Spinal cord (tissue), 10 donors: ENCODE measurements around the gene SYNGR3. TPM values are rescaled to one million over a fixed set of nuclear protein-coding genes. Genes with fewer than 3 reads are reported as not detected.
"Not testable (repeated sequence)": the region's sequence is repeated elsewhere in the genome, so short reads cannot be mapped to it uniquely, and the experiment has no call there.

Source experiments
- DNase-seq, 6 donors: peaks; one replicate each; pipeline versions ENCODE4 v3.0.0 to v3.0.0-alpha.2; 2013 to 2015; ENCODE audit warnings: low spot score in 6 of 6, low read depth in 4 of 6
- H3K27ac ChIP-seq: one replicate; pipeline ENCODE4 v1.5.1; 2013; ENCODE audit warnings: low read depth, low read length, control low read depth
- H3K27me3 ChIP-seq: one replicate; pipeline ENCODE4 v1.6.1; 2013; ENCODE audit warnings: low read length; ENCODE audit not compliant: control insufficient read depth, insufficient read depth
- H3K36me3 ChIP-seq: one replicate; pipeline ENCODE4 v1.6.1; 2013; ENCODE audit warnings: low read length; ENCODE audit not compliant: control insufficient read depth, insufficient read depth
- H3K4me1 ChIP-seq: one replicate; pipeline ENCODE4 v1.6.1; 2013; ENCODE audit warnings: low read length; ENCODE audit not compliant: control insufficient read depth, insufficient read depth
- H3K4me3 ChIP-seq: one replicate; pipeline ENCODE4 v1.5.1; 2013; ENCODE audit warnings: low read depth, low read length, control low read depth
- H3K9me3 ChIP-seq: one replicate; pipeline ENCODE4 v1.6.1; 2013; ENCODE audit warnings: low read length; ENCODE audit not compliant: control insufficient read depth, insufficient read depth
- WGBS: methylation state at CpG from one replicate; pipeline ENCODE4 v1.1.5; 2013; ENCODE audit warnings: missing lambda C conversion rate; ENCODE audit not compliant: insufficient coverage; 5-methylcytosine and 5-hydroxymethylcytosine counted together
- polyA plus RNA-seq, 2 donors: library from polyadenylated mRNA; unstranded; fragments of 120-200 nt; gene quantifications; one replicate each; pipeline ENCODE4 v1.2.1, GENCODE V29; 2013; ENCODE audit not compliant: insufficient read length in 2 of 2
- total RNA-seq, 2 donors: library from RNA; depleted of rRNA in 1 of 2; stranded (reverse); fragments of 120-200 nt in 1 of 2; fragments of >200 nt in 1 of 2; gene quantifications; one replicate each; pipeline versions ENCODE4 v1.2.3 to v1.2.4, GENCODE V29; 2013 to 2014
- donor health status: healthy.

SYNGR3 gene
- total and polyA plus RNA-seq, 4 donors: 20.1 to 111 (median 90.2) TPM

DNA sequence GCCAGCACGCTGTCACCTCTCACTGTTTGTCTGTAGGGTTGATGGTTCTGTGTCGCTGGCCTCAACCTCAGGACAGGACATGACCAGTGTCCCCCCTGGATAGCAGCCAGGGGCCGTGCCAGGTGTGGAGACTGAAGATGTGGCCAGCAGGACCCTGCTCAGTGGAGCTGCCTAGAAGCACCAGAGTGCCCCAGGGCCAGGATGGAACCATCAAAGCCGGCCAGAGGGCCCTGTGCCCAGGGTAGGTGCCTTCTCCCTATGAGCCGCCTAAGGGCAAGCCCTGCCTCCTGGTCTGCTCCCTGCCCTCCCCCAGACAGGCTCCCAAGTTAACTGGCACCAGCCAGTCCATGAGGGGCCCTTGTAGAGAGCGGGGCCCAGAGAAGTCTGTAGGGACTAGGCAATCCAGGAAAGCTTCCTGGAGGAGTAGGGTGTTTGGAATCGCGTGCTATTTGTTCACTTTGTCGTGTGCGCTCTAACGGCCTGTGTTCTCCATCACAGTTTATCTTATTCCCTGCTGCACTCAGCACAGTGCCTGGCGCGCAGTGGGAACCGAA lies 31.0 kb upstream of the SYNGR3 start:
- Histone ChIP-seq H3K4me3 (peak overlapping the region; percentile 21), H3K9me3 (no peaks in the 10 kb centered on the region), H3K36me3 (peaks cover 21% of the 10 kb centered on the region), H3K27me3 (no peaks in the 10 kb centered on the region), H3K4me1 (peaks cover 38% of the 10 kb centered on the region), H3K27ac (no peak overlapping the region)
- 36% methylated on average over 11 of the region's 14 CpGs for WGBS
- no peak for DNase-seq

DNA sequence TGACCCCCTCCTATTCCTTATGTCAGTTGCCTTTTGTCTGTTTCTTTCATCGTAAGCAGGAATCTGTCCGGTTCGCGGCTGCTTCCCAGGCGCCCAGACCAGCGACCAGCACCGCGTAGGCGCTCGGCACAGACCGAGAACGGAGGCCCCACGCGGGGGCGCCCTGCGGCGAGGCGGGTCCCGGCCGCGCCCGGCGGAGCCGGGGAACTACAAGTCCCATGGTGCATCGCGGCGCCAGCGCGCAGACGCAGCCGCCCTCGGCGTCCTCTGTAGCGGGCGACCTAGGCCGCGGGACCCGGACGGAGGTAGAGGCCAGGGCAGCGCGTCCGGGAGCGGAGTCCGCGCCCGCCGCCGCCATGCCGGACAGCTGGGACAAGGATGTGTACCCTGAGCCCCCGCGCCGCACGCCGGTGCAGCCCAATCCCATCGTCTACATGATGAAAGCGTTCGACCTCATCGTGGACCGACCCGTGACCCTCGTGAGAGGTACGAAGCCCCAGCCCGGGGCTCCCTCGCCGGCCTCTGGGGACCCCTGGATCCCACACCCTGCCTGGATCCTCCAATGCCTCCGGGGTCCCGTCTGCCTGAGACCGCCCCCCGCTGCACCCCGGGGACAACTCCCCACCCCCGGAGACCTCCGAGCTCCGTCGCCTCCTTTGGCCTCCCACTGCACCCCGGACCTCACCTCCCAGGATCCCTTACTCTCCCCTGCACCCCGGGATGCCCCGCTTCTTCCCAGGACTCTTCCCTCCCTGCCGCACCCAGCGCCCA lies 30.3 kb upstream of the SYNGR3 start, which contains the start of gene NDUFB10:
TSS of gene NDUFB10 (plus strand) at position 270 of the 771 bp plus-strand sequence. CDS start at position 357, 87 bp downstream.
- peaks cover 25% of the 10 kb centered on the region for H3K36me3 ChIP-seq
- under 1% methylated on average over 79 of the region's 79 CpGs for WGBS
- H3K4me3 ChIP-seq: peak within 1 kb of the TSS; percentile 85
- DNase-seq: peak in 4 of 6 donors; percentile 68 to 95 (median 84)
- no peaks in the 10 kb centered on the region for H3K9me3 ChIP-seq
- H3K27ac ChIP-seq: peak within 1 kb of the TSS; percentile 40
- H3K27me3 ChIP-seq: no peaks in the 10 kb centered on the region
- H3K4me1 ChIP-seq: peaks cover 42% of the 10 kb centered on the region

DNA sequence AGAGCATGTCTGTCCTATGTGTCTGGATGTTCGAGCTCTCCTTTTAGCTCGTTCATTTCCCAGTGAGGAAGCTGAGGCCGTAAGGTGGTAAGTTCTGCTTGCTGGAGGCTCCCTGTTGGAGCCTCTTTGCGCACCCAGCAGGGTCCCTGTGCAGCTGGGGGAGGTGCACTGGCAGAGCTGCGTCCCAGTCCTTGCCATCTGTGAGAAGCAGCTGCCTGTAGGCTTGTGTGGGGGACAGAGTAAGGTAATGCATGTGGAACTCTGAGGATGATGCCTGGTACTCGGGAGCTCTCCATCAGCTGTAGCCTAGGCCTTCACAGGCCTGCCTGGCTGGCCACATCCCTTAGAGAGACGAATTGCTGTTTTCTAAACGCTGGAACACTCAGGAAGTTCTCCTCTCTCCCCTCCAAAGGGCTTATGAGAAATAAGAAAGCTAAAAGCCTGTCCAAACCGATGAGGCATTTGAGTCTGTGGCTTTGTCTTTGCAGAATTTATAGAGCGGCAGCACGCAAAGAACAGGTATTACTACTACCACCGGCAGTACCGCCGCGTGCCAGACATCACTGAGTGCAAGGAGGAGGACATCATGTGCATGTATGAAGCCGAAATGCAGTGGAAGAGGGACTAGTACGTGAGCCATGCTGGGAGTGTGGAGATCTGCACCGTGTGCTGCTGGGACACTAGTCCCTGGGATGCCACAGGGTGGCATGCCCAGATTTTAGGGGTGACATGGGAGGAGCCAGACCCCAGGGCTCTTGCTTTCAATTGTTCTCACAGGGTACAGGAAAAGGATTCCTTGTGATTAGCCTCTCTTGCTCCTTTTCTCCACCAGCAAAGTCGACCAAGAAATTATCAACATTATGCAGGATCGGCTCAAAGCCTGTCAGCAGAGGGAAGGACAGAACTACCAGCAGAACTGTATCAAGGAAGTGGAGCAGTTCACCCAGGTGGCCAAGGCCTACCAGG lies 28.8 kb upstream of the SYNGR3 start:
- Histone ChIP-seq H3K27me3 (no peaks in the 10 kb centered on the region), H3K27ac (no peak overlapping the region), H3K9me3 (no peaks in the 10 kb centered on the region), H3K4me3 (peak overlapping the region; percentile 85), H3K36me3 (peaks cover 28% of the 10 kb centered on the region), H3K4me1 (peaks cover 50% of the 10 kb centered on the region)
- DNase-seq: no peak
- 57% methylated on average over 16 of the region's 20 CpGs for WGBS

DNA sequence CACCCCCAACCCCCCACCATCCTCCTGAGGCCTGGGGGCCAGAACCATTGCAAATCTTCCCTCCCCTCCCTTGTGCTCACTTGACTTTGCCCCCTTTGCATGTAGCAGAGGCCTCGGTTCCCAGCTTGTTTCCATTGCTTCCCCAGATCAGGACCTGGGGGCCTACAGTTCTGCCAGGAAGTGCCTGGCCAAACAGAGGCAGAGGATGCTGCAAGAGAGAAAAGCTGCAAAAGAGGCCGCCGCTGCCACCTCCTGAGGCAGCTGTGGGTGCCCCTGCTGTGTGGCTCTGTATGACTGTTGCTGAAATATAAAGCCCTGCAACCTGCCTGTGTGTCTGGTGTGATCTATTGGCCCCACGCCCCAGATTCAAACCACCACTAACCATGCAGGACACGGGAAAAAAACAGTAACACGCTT lies 28.1 kb upstream of the SYNGR3 start:
- Histone ChIP-seq H3K27ac (no peak overlapping the region), H3K9me3 (no peaks in the 10 kb centered on the region), H3K4me3 (no peak overlapping the region), H3K4me1 (peaks cover 53% of the 10 kb centered on the region), H3K36me3 (peaks cover 31% of the 10 kb centered on the region), H3K27me3 (no peaks in the 10 kb centered on the region)
- no peak for DNase-seq
- WGBS: 54% methylated on average over 3 of the region's 6 CpGs

DNA sequence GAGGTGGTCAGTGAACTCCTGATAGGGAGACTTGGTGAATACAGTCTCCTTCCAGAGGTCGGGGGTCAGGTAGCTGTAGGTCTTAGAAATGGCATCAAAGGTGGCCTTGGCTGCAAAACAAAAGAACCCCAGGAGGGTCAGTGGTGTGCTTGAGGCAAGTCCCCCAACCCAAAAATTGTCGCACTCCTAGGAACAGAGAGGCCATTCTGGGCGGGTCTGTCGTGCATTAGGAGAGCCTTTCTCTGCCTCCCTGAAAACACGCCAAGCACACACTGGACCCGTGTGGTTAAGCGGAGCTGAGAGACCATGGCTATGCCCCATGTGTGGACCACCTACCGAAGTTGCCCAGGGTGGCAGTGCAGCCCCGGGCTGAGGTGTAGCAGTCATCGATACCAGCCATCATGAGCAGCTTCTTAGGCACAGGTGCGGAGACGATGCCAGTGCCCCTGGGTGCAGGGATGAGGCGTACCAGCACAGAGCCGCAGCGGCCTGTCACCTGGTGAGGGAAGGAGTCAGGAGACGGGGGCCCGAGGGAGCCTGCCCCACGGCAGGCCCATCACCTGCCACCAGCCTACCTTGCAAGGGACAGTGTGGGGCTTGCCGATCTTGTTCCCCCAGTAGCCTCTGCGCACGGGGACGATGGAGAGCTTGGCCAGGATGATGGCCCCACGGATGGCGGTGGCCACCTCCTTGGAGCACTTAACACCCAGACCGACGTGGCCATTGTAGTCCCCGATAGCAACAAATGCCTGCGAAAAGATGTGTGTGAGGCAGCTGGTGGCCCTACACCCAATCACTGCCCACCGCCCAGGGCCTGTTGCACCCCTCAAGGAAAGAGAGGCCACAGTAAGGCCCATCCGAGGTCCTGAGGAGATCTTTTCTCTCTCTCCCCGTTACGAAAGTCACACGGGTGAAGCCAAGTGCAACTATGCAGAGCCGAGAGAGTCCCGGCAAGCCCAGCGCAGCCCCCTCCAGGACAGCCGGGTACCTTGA lies 27.3 kb upstream of the SYNGR3 start:
- DNase-seq, H3K4me3 ChIP-seq, H3K27ac ChIP-seq, H3K27me3 ChIP-seq, H3K9me3 ChIP-seq: not testable (repeated sequence)
- Histone ChIP-seq H3K36me3 (peaks cover 38% of the 10 kb centered on the region), H3K4me1 (peaks cover 53% of the 10 kb centered on the region)
- WGBS: 87% methylated on average over 17 of the region's 37 CpGs

DNA sequence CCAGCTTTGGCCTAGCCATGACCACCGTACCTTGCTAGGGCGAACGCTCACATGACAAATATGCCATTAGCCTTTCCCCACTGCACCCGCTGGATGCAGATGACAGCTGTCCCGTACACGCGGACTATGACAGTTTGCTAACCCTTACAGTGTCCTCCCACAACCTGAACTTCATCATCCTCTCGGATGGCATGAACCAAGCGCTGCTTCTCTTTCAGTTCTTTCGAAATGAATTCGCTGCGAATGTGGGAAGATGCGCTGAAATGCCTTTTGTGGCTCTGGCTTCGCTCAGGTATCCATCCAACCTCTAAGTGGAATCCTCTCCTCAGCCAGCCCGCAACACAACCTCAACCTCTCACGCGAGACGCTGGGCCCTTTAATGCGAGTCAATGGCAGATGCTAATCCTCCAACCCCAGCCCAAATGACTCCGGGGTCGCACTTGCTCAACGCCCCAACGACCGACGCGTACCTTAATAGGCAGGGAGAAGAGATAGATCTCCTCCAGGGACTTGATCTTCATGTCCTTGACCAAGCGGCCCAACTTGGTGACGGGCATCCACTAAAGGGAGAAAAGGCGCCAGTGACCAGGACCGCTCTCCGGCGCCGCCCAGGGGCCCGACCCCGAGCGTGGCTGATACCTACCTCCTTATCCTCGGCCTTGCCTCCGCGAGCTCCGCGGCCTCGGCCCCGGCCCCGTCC lies 25.8 kb upstream of the SYNGR3 start:
- peak in 1 of 6 donors; percentile 57 for DNase-seq
- Histone ChIP-seq H3K4me3 (peak overlapping the region; percentile 86), H3K27me3 (no peaks in the 10 kb centered on the region), H3K36me3 (peaks cover 45% of the 10 kb centered on the region), H3K9me3 (no peaks in the 10 kb centered on the region), H3K27ac (peak overlapping the region; percentile 92), H3K4me1 (peaks cover 49% of the 10 kb centered on the region)
- 5% methylated on average over 22 of the region's 44 CpGs for WGBS

DNA sequence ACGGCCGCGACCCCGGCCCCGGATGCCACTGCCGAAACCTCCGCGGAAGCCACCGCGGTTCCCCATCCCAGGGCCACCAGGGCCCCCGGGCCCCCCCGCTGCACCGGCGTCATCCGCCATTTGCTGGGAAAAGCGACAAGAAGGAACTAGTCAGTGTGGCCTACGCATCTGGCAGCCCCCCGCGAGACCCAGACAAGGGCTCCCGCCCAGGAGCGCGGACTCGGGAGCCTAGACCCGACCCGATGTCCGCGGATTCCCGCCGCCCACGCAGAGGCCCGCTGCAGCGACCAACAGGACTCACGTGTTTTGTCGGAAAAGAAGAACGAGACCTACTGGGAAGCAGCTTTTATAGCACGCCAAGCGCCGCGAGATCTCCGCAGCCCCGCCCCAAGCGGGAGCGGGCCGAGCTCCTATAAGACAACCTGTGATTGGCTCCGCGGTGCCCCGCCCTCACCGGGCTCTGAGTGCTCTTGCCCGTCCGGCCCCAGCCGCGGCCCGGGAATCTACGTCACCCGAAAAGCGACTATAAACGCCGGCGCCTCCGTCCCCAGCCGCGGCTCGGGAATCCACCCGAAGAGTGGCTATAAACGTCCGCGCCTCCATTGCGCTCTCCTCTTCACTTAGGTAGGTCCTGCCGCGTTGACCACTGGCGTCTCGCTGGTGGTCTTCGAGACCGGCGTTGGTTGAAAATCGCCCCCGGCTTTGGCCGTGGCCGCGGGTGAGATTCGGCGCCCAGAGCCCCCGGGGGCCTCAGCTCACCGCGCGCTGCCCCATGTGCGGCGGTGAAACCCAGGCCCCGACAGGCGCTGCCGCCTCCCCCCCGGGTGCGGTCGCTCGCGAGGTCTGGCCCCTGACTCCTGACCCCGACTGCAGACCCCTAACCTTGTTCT lies 25.0 kb upstream of the SYNGR3 start, which contains the start of gene RPS2:
TSS of gene RPS2 (minus strand) at position 321 of the 890 bp plus-strand sequence. CDS start at position 120, 201 bp downstream.
- peaks cover 45% of the 10 kb centered on the region for H3K36me3 ChIP-seq
- H3K4me1 ChIP-seq: peaks cover 44% of the 10 kb centered on the region
- DNase-seq: peak; percentile 94 to 99 (median 96)
- H3K4me3 ChIP-seq: peak within 1 kb of the TSS; percentile 86
- under 1% methylated on average over 97 of the region's 97 CpGs for WGBS
- peak within 1 kb of the TSS; percentile 92 for H3K27ac ChIP-seq
- H3K9me3 ChIP-seq: no peaks in the 10 kb centered on the region
- no peaks in the 10 kb centered on the region for H3K27me3 ChIP-seq
